ENCODE data around the gene COL1A1. TPM values are rescaled to one million over a fixed set of nuclear protein-coding genes. Genes with fewer than 3 reads are reported as not detected.

COL1A1 gene
- polyA plus RNA-seq, 5 donors, result 464 to 1,084 (median 515) TPM

DNA sequence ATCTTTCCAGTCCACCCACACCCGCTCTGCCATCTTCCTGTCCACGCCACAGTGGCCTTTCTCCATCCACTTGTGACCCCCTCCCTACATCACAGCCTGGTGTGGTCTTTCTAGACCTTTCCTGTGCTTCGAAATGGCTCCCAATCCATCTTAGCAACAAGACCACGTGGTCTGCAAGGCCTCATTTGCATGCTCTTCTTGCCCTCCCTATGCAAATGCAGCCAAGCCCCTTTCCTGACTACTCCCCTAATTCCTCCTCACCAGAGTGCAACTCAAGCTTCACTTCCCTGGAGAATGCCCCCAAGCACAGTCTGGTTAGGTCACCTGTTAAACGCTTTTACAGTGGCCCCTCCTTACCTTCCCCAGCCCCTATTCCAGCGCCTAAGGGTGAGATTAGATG is 57.1 kb downstream of the COL1A1 start:
- DNase-seq, result no peak

DNA sequence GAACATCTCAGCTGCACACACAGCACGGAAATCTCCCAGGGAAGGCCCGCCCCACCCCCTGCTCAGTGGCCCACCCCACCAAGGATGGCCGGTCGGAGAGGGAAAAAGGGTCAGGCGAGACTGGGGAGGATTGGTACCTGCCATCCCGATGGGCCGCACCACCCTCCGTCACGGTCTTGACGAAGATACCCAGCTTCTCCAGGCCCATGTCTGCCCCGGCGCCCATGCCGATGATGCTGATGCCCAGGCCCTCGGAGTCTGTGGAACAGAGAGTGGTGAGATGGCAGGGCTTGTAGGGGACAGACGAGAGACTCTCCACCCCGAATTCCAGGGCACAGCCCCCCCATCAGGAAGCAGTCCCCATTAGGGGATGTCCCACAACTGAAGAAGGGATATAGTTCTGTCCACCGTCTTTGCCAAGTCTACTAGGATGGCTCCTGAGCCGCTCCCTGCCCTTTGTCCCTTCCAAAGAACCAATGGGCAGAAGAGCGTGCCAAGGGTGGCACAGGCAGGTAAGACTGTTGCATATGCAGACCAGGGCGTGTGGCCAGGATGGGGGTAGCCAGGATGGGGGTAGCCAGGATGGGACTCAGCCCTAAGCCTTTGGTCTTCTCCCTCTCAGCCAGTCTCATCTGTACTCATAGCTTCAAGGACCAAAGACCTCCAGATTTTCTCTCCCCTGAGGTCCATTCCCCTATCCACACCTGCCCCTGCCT is 57.8 kb downstream of the COL1A1 start:
- DNase-seq, result no peak

DNA sequence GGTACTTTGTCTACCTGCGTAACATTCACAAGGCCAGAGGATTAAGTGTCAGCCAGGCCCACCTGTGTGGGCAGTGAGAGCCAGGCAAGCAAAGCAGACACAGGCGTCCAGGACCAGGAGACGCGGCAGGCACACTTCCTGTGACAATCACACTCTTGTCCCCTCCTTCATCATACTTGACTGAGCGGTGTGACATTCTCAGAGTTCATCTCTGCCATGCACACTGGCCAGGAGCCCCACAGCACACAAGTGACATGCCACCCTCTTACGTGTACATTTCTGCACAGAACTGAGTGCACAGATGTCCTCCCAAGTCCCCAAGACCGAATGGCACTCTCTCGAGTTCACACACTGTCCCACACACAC is 59.7 kb downstream of the COL1A1 start:
- DNase-seq, result no peak

DNA sequence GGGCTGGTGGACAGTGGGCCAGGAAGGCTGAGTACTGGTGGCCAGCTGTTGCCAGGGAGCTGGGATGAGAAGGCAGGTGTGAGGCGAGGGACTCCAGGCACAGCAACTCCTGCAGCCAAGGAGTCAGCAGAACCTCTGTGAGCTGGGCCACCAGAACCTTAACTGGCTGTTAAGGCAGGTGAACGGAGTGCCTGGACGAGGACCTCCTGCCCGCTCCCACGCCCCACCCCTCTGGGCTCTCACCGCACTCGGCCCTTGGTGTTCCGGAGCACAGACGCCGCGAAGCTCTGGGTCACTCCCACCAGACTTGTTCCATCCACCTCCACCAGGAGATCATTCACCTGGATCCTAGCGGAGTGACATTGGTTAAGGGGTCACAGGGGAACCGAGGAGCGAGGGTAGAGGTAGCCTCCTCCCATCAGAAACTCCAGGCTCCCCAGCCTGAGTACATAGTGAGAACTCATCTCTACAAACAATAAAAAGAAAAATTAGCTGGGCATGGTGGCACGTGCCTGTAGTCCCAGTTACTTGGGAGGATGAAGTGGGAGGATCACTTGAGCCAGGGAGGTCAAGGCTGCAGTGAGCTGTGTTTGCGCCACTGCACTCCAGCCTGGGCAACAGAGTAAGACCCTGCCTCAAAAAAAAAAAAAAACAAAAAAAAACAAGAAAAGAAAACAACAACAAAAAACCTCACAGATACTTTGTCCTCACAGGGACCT is 60.2 kb downstream of the COL1A1 start:
- DNase-seq, result no peak

DNA sequence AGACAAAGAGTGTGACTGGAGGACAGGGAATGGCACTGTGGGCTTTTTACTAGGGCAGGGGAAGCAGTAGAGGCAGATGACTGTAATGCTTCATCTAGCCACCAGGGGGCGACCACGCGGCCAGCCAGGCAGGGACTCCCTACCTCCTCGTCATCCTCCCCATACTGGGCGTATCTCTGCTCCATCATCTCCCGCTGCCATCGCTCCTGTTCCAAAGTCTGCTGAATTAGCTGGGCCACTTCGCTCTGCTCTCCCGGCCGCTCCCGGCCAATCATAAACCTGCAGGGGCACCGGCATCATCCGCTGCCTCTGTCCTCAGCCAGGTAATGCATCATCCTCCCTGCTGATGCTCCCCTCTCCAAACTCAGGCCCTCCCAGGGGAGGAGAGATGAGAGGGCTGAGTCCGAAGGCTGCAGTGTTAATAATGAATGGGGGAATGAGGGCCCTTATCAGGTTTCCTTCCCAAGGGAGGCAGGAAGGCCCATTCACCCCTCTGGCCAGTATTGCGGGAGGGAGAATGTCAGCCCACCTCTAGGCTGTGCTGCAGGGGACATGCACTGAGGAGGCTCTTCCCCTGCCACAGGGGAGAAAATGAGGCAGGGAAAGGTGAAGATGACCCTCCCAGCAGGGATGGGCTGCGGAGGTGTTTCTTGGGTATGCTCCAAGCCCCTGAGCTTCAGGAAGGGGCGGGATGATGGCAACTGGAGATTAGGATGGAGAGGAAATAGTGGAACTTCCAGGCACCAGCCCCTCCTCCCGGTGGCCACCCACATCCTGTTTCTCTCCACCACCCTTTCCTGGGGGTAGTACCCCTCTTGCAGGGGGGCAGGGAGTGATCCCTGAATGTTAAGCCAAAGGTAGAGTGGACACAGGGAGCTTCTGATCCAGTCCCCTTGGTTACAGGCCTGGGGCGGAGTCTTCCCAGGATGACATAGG is 61.2 kb downstream of the COL1A1 start:
- peak in 1 of 2 donors; percentile 64 for DNase-seq

DNA sequence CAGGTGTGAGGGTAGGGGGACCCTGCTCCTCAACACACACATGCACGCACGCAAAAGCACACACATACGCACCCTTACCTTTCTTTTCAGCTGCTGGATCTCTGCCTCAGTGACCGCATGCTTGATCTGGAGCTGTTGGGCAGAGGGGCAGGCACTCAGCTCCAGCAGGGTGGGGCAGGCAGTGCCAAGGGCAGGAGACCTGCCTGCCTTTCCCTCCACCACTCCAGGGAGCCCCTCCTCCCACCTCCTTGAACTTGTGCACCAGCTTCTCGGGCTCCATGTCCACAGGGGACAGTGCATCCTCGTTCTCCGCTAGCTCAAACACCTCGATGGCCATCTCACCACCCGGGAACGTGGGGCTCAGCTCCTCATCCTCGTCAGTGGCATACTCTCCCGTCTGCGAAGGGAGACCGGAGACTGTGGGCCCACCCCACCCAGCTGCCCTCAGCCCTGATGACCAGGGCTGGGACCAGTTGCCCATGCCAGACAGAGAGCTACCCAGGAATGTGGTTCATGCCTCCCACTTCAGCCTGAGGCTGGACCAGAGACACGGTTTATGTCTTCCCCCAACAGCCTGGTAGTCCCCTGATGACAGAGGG is 62.1 kb downstream of the COL1A1 start:
- no peak for DNase-seq

DNA sequence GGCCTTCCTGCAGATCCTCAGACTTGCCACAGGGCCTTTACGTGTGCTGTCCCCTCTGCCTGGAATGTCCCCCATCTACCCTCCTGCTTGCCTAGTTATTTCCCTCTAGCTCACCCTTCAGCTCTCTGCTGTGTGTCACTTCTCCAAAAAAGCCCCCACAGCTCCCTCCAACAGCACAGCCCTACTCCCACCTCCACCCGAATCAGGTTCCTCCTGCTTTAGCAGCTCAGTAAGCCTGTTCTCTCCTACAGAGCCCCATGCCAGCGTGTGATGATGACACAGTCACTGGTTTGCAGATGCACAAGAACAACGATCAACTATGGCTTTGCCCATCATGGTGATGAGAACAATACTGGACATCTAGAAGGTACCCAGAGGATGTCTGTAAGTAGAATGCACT is 64.4 kb downstream of the COL1A1 start:
- no peak for DNase-seq

DNA sequence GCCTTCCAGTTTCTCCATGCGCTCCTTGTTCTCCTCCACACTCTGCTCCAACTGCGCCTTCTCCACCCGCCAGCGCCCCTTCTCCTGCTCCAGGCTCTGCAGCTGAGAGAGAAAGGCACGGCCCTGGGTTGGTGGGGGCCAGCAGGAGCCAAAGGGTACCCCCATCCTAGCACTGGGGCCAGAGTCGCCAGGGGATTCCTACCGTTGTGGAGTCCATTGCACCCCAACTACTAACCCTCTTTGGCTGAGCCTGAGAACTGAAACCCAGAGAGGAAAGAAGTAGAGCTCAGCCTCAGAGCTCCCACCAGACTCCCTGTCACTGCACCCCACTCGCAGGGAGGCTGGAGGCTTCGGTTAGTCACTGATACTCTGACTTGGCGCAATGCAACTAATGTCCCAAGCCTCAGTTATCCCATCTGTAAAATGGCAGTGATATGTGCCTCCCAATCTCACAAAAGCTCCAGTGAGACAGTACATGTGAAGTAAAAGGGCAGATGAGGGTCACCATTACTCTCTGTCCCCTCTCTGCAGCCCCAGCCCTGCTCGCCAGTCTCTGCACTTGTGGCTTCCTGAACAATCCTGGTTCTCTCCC is 65.2 kb downstream of the COL1A1 start:
- DNase-seq, result no peak

DNA sequence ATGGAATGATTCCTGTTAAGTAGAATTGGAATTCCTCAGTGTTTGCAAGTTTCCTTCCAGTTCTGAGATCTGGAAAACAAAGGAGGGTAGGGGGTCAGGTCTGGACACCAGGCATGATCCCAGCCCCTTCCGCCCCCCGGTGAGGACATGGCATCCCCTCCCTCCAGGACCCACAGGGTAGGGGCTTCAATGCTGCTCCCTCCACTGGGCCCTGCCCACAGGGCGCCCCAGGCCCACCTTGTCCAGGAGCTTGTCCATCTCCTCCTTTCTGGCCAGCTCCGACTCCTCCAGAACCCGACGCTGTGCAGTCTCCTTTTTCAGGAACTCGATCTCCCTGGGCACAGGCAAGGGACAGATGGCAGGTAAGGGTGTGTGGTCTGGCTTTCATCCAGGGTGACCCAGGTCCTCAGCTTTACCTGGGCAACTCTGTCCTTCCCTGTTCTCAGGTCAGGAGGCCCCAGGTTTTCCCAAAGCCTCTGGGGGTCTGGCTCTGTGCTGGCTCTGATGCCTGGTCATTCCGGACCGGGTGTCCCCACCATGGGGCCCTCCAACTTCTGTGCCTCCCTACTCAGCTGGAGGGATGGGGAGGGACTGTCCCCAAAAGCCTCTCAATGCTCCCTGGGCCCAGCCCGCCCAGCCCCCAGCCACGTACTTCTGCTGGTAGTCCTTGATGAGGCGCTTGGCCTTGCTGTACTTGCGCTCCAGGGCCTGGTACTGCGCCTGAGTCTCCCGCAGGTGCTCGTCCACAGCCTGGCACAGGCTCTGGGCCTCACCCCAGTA is 65.9 kb downstream of the COL1A1 start:
- DNase-seq, result no peak

DNA sequence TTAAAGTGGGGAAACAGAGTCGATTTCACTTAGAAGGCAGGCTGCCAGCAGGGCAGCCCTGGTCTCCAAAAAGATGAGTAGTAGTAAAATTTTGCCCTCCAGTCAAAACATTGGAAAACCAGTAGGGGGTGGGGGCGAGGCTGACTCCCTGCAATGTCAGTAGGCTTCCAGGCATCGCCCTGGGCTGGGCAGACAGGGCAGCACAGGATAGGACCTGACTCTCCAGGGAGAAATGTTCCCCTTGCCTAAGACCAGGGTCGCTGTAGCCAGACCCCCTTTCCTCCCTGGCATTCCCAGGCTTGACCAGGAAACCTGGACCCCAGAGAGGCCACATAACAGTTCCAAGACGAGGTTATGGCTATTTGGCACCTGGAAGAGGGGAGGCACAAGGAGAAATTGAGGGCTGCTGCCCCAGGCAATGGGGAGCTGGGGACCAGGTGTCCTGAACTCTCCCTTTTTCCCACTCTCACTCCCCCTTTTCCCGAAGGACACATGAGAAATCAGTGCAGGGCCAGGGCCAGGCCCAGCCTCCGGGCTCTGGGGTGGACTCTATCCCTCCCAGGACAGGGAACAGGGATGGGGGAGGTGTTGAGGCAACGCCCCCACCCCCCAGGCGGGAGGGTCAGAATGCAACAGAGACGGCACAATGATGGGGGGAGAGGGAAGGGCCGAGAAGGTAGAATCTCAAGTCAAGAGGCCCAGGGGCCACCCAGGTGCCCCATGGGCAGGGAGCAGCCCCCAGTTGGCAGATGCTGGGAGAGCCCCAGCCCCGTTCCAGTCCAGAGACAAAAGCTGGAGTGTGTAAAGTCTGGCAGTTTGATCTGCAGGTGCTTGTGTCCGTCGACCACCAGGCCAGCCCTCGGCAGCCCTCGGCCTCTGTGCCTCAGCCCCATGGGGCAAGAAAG is 67.0 kb downstream of the COL1A1 start:
- DNase-seq, result no peak

DNA sequence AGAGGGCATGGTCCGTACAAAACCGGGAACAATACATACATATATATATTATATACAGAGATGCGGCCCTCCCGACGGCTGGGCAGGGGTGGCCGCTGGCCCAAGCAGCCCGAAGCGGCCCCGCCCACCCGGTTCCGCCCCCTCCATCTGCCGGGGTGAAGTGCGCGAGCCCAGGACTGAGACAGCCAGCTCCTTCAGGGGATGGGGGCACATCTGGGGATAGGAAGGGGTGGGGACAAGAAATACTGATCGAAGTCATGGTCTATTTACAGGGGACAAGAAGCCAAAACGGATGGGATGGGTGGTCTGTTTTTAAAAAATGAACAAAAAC is 67.7 kb downstream of the COL1A1 start:
- no peak for DNase-seq

Other genes starting within 250 kb of the COL1A1 start
- gene DLX4, start 232.4 kb downstream of the COL1A1 start, polyA plus RNA-seq (ENCODE audit: insufficient read depth in 1 of 5, insufficient read length in 5 of 5, low replicate concordance in 1 of 5), result 1 to 10 TPM in 4 of 5 donors, under 1 TPM in 1; 0.80 to 2.0 (median 1.4) TPM
- gene DLX3, start 206.4 kb downstream of the COL1A1 start, polyA plus RNA-seq (ENCODE audit: insufficient read depth in 1 of 5, insufficient read length in 5 of 5, low replicate concordance in 1 of 5), result 1 to 10 TPM; 1.4 to 1.8 (median 1.7) TPM
- 10 to 100 TPM; 39.0 to 66.3 (median 46.6) TPM for gene ITGA3, start 145.5 kb downstream of the COL1A1 start, polyA plus RNA-seq (ENCODE audit: insufficient read depth in 1 of 5, insufficient read length in 5 of 5, low replicate concordance in 1 of 5)
- 10 to 100 TPM; 59.5 to 77.4 (median 70.6) TPM for gene PDK2, start 106.3 kb downstream of the COL1A1 start, polyA plus RNA-seq (ENCODE audit: insufficient read depth in 1 of 5, insufficient read length in 5 of 5, low replicate concordance in 1 of 5)
- 10 to 100 TPM; 13.3 to 19.7 (median 16.6) TPM for gene SAMD14, start 71.5 kb downstream of the COL1A1 start, polyA plus RNA-seq (ENCODE audit: insufficient read depth in 1 of 5, insufficient read length in 5 of 5, low replicate concordance in 1 of 5)
- gene PPP1R9B, start 51.0 kb downstream of the COL1A1 start, polyA plus RNA-seq (ENCODE audit: insufficient read depth in 1 of 5, insufficient read length in 5 of 5, low replicate concordance in 1 of 5), result 10 to 100 TPM; 42.6 to 67.3 (median 50.7) TPM
- 10 to 100 TPM in 1 of 5 donors, 1 to 10 TPM in 4; 3.1 to 19.0 (median 3.6) TPM for gene SGCA, start 35.6 kb downstream of the COL1A1 start, polyA plus RNA-seq (ENCODE audit: insufficient read depth in 1 of 5, insufficient read length in 5 of 5, low replicate concordance in 1 of 5)
- 1 to 10 TPM; 4.4 to 8.7 (median 7.5) TPM for gene TMEM92, start 72.8 kb upstream of the COL1A1 start, polyA plus RNA-seq (ENCODE audit: insufficient read depth in 1 of 5, insufficient read length in 5 of 5, low replicate concordance in 1 of 5)
- 10 to 100 TPM; 15.9 to 25.9 (median 21.6) TPM for gene XYLT2, start 144.5 kb upstream of the COL1A1 start, polyA plus RNA-seq (ENCODE audit: insufficient read depth in 1 of 5, insufficient read length in 5 of 5, low replicate concordance in 1 of 5)
- gene MRPL27, start 171.6 kb upstream of the COL1A1 start, polyA plus RNA-seq (ENCODE audit: insufficient read depth in 1 of 5, insufficient read length in 5 of 5, low replicate concordance in 1 of 5), result 10 to 100 TPM; 48.3 to 67.2 (median 55.7) TPM
- 10 to 100 TPM in 3 of 5 donors, 1 to 10 TPM in 2; 7.2 to 13.9 (median 11.1) TPM for gene EME1, start 171.6 kb upstream of the COL1A1 start, polyA plus RNA-seq (ENCODE audit: insufficient read depth in 1 of 5, insufficient read length in 5 of 5, low replicate concordance in 1 of 5)
- gene LRRC59, start 195.9 kb upstream of the COL1A1 start, polyA plus RNA-seq (ENCODE audit: insufficient read depth in 1 of 5, insufficient read length in 5 of 5, low replicate concordance in 1 of 5), result 10 to 100 TPM; 40.8 to 62.9 (median 44.7) TPM
- 100 to 1,000 TPM in 4 of 5 donors, 10 to 100 TPM in 1; 95.0 to 131 (median 114) TPM for gene ACSF2, start 224.6 kb upstream of the COL1A1 start, polyA plus RNA-seq (ENCODE audit: insufficient read depth in 1 of 5, insufficient read length in 5 of 5, low replicate concordance in 1 of 5)